GM19238 (cell line): ENCODE measurements around the gene KCTD11.
"Not testable (repeated sequence)": the region's sequence is repeated elsewhere in the genome, so short reads cannot be mapped to it uniquely, and the experiment has no call there.

Source experiments
- DNase-seq: peaks from one replicate; pipeline ENCODE4 v3.0.0; 2011; ENCODE audit warnings: low spot score; ENCODE audit not compliant: insufficient read length

The KCTD11 gene

GRCh38 chr17:7343250-7343649 lies 8.7 kb upstream of the KCTD11 start:
- no peak for DNase-seq

GRCh38 chr17:7346761-7347614 lies 5.0 kb upstream of the KCTD11 start:
- DNase-seq = no peak

GRCh38 chr17:7347630-7348477 lies 4.1 kb upstream of the KCTD11 start:
- DNase-seq = no peak

GRCh38 chr17:7348478-7349242 lies 3.3 kb upstream of the KCTD11 start:
- DNase-seq = no peak

GRCh38 chr17:7352503-7352889 lies 534 bp downstream of the KCTD11 start:
- DNase-seq = no peak

- DNase-seq = no peak
Observed at GRCh38 chr17:7352910-7353635, 1.1 kb downstream of the KCTD11 start.

- DNase-seq = no peak
Observed at GRCh38 chr17:7354262-7354843, 2.4 kb downstream of the KCTD11 start.

- DNase-seq = no peak
Observed at GRCh38 chr17:7355053-7355452, 3.1 kb downstream of the KCTD11 start, which contains the start of gene TMEM95. TSS of gene TMEM95 (plus strand) at chr17:7355156. CDS start at chr17:7355205, 49 bp downstream.

GRCh38 chr17:7355573-7355972 lies 3.6 kb downstream of the KCTD11 start:
- DNase-seq = no peak

GRCh38 chr17:7356072-7356549 lies 4.1 kb downstream of the KCTD11 start:
- DNase-seq = peak; percentile 86

- DNase-seq = no peak
Observed at GRCh38 chr17:7356756-7357155, 4.8 kb downstream of the KCTD11 start.

- no peak for DNase-seq
Observed at GRCh38 chr17:7357381-7357780, 5.4 kb downstream of the KCTD11 start.

GRCh38 chr17:7361906-7362305 lies 9.9 kb downstream of the KCTD11 start:
- no peak for DNase-seq

- no peak for DNase-seq
Observed at GRCh38 chr17:7363311-7363710, 11.3 kb downstream of the KCTD11 start.

- DNase-seq = not testable (repeated sequence)
Observed at GRCh38 chr17:7365963-7366362, 14.0 kb downstream of the KCTD11 start.

GRCh38 chr17:7367083-7367482 lies 15.1 kb downstream of the KCTD11 start:
- DNase-seq = no peak

- DNase-seq = no peak
Observed at GRCh38 chr17:7367918-7368598, 16.1 kb downstream of the KCTD11 start.

- DNase-seq = not testable (repeated sequence)
Observed at GRCh38 chr17:7368599-7368994, 16.6 kb downstream of the KCTD11 start.

GRCh38 chr17:7369825-7370224 lies 17.9 kb downstream of the KCTD11 start:
- DNase-seq = no peak

- DNase-seq = no peak
Observed at GRCh38 chr17:7370853-7371252, 18.9 kb downstream of the KCTD11 start.
